ENCODE results near the gene FOXO4. TPM values are rescaled to one million over a fixed set of nuclear protein-coding genes. Genes with fewer than 3 reads are reported as not detected.
"Not testable (repeated sequence)": the region's sequence is repeated elsewhere in the genome, so short reads cannot be mapped to it uniquely, and the experiment has no call there.

The FOXO4 gene, protein sequence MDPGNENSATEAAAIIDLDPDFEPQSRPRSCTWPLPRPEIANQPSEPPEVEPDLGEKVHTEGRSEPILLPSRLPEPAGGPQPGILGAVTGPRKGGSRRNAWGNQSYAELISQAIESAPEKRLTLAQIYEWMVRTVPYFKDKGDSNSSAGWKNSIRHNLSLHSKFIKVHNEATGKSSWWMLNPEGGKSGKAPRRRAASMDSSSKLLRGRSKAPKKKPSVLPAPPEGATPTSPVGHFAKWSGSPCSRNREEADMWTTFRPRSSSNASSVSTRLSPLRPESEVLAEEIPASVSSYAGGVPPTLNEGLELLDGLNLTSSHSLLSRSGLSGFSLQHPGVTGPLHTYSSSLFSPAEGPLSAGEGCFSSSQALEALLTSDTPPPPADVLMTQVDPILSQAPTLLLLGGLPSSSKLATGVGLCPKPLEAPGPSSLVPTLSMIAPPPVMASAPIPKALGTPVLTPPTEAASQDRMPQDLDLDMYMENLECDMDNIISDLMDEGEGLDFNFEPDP
- total RNA-seq (2014; rRNA removed; shearing (Covaris generic)) = 3.4 and 3.7 TPM in 2 replicates

DNA sequence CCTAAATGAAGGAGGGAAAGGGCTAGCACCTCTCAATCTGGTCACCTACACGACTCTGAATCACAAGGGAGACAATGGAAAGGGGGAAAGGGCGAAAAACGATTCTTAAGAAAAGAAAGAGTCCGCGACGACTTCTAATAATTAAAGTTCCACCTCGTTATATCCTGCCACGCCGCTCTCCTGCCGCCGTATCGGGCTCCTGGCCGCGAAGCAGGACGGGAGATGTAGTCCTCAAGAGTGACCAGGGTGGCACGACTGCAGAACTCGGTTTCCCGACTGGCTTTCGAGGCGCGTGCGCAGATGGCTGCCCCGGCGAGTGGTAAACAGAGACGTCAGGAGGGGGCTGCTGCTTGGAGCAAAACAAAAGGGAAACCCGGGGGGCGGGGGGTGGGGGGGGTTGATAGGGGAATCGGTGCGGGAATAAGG is at the start of gene FOXO4:
TSS of gene FOXO4 (plus strand) at position 297 of the 426 bp plus-strand sequence. CDS start 678 bp downstream, outside the sequence.
- in situ Hi-C loops (cut with HindIII; ENCODE audit: low sequenced_read_pairs) = no loop called here
- DNase-seq (ENCODE audit: low spot score) = peak; percentile 91

DNA sequence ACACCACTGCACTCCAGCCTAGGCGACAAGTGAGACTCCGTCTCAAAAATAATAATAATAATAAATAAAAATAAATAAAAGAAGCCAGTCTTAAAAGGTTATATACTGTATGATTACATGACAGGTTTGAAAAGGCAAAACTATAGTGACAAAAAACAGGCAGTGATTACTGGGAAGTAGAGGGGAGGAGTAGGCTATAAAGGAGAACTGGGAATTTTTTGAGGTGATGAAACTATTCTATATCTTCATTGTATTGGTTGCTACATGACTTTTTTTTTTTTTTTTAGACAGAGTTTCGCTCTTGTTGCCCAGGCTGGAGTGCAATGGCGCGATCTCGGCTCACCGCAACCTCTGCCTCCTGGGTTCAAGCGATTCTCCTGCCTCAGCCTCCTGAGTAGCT is 47.8 kb upstream of the FOXO4 start:
- DNase-seq (ENCODE audit: low spot score); in situ Hi-C loops (cut with HindIII; ENCODE audit: low sequenced_read_pairs): not testable (repeated sequence)

DNA sequence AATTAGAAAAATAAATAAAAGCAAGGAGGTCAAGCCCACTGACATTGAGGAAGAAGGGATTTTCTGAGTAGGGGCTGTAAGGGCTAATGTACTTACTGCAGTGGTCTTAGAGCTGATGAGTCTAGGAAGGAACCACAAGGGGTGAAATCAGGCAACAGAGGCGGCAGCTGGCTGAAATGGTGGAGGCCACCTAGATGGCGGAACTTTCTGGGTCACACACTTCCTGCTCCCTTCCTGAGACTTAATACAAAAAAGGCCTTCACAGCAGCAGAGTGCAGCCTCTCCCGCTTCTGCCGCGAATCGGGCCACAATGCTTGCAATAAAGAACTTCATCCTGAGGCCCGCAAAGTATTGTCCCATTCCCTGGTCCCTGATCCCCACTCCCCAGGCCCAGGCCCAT is 42.9 kb upstream of the FOXO4 start:
- in situ Hi-C loops (cut with HindIII; ENCODE audit: low sequenced_read_pairs) = no loop called here
- DNase-seq (ENCODE audit: low spot score) = no peak

DNA sequence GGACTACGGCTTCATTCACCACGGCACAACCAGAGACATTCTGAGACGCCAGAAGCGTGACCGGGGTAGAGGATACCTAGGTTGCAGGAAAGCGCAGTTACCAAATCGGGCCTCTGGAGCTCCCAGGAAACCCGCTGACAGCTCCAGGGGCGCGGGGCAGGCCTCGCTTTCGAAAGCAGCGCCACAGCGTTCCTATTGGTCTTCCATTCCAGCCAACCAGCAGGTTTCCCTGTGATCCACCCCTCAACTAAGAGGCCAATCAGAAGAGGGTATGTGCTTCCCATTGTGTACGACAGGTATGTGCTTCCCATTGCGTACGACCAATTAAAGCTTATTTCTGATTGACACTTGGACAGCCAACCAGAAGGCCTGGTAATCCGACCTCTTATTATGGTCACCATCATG is 42.4 kb upstream of the FOXO4 start:
- peak; percentile 24 for DNase-seq (ENCODE audit: low spot score)

DNA sequence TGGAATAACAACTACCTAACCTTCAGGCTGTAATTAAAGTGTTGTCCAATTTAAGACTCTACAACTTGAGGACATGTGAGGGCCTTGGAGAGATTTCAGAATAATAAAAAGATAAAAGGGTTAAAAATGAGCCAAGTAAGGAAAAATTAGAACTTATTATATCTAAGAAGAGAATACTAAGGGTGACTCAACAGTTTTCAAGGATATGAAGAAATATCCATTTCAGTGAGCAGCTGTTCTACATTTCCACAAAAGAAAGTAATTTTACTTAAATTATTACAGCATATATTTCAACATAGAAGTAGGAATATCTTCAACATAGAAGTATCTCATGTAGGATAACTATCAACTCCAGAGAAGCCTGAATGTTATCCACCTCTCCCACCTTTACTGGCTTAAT is 38.8 kb upstream of the FOXO4 start:
- in situ Hi-C loops (cut with HindIII; ENCODE audit: low sequenced_read_pairs) = no loop called here
- no peak for DNase-seq (ENCODE audit: low spot score)

More for the DNA sequence above, 42.4 kb upstream of the FOXO4 start:
- in situ Hi-C loops (cut with HindIII; ENCODE audit: low sequenced_read_pairs) = no loop called here

DNA sequence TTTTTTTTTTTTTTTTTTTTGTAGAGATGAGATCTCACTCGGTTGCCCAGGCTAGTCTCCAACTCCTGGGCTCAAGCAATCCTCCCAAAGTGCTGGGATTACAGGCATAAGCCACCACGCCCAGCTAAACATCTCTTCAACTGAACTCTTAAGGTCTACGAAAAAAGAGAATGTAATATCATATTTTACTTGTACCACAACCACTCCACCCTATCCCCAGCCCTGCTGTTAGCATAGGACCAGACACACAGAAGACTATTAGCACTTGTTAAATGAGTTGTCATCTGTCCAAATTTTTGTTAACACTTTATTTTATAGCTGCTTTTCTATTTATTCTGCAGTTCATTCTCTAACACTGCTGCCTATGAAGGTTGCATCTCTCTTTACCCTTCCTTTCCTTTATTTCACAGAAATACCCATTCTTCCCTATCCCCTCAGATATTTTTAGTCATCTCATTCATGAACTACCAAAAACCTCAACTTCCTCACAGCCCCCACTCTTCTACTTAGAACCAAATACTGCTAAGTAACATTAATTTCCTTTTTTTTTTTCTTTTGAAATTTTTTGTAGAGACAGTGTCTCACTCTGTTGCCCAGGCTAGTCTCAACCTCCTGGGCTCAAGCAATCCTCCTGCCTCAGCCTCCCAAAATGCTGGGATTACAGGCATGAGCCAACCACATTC is 37.7 kb upstream of the FOXO4 start:
- no peak for DNase-seq (ENCODE audit: low spot score)
- in situ Hi-C loops (cut with HindIII; ENCODE audit: low sequenced_read_pairs) = no loop called here

DNA sequence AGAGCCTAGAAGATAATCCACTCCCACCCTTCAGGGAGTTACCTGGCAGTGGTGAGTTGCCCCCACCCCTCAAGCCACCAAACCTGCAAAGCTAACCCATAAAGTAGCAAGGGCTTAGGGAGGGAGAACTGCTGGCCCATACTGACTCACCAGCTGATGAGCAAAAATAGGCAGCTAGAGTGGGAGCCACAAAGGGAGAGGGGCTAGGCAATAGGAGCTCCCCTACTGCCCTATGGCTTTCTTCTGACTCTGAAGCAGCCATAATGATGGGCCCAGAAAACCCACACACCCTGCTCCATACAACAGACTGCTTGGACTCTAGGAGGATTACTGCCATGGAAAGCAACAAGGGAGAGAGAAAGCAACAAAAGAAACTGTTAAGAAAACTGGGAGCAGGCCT is 35.5 kb upstream of the FOXO4 start:
- in situ Hi-C loops (cut with HindIII; ENCODE audit: low sequenced_read_pairs) = no loop called here
- no peak for DNase-seq (ENCODE audit: low spot score)

DNA sequence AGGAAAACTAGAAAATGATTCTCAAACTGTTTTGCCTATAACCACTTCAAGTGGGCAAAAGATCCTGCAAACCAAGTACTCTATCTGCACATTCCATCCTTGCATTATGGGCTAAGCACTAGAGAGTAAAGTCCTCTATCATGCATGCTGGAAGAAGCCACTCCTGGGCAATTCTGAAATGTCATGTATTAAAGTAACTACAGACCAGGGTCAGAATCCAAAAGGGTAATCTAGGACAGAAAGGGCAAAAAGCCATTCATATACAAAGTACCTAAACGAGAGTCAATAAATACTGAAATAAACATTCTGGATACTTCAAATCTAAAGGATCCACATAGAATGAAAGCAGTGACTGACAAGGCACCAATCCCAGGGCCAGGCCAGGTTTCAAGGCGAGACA is 28.6 kb upstream of the FOXO4 start:
- DNase-seq (ENCODE audit: low spot score) = no peak
- in situ Hi-C loops (cut with HindIII; ENCODE audit: low sequenced_read_pairs) = no loop called here

DNA sequence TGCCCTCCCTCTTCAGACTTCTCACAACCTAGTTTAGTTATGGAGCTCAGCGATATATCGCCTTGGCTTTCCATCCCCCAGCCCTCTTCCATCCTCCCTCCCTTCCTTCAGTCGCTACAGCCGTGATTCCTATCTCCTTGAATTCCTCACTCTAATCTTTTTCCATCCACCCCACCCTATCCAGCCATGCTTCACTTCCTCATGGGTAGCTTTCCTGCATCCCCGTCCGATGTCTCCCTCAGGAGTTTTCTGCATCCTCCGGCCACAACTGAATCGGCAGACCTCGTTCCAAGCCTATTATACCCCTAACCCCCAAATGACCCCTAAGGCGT is 28.0 kb upstream of the FOXO4 start:
- in situ Hi-C loops (cut with HindIII; ENCODE audit: low sequenced_read_pairs) = no loop called here
- DNase-seq (ENCODE audit: low spot score) = no peak

DNA sequence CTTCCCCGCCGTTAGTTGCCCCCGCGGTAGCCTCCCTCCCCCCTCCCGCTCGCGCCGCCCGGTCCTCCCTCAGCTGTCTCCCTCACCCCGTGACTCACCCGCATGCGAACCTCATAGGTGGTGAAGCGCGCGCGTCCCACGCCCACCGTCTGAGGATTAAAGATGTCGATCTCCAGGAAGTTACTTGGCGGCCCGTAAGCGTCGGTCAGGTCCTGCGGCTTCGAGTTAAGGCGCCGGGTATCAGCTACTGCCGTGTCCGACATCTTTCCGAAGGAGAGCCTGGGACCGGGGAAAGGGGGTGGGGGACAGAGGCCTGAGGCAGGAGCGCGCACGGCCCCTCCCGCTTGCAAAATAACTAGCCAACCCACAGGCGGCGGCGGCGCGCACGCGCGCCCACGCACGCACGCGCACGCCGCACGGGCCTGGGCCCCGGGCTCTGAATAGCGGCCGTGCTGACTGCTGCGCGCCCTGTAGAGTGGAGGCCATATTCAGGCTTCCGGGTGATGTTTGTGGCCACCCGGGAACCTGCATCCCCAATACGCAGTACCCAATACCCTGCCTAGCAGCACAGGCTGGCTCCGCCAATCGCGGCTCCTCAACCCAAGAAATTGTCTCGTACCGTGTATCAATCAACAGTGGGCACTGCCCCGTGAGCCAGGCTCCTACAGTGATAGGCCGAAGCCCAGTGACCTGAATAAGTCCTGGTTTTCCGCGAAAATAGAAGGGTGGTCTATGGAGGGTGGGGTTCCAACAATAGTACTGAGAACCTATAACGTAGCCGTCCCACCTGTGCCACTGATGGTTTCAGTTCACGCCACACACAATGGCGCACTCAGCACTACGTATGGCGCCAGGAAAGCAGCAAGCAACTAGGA is 27.4 kb upstream of the FOXO4 start, which contains the start of gene SNX12:
TSS of gene SNX12 (minus strand) at position 291 of the 875 bp plus-strand sequence. CDS start at position 263, 28 bp downstream.
- peak; percentile 96 for DNase-seq (ENCODE audit: low spot score)
- in situ Hi-C loops (cut with HindIII; ENCODE audit: low sequenced_read_pairs) = no loop called here

DNA sequence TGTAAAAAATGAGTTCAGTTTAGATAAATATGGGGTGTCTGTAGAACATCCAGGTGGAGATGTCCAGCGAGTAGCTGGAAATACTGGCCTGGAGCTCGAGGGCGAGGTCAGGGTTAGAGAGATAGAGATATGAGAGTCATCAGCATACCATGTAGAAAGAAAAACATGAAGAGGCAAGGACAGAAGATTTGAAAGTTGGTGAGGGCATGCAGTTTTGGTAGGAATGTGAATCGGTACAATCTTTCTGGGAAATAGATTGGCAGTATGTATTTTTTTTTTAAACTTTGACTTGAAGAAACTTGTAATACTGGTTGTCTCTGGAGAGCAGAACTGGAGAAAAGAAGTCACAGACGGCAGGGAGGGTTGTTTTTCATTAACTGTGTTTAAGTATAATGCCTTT is 25.1 kb upstream of the FOXO4 start:
- DNase-seq (ENCODE audit: low spot score) = no peak
- in situ Hi-C loops (cut with HindIII; ENCODE audit: low sequenced_read_pairs) = no loop called here

DNA sequence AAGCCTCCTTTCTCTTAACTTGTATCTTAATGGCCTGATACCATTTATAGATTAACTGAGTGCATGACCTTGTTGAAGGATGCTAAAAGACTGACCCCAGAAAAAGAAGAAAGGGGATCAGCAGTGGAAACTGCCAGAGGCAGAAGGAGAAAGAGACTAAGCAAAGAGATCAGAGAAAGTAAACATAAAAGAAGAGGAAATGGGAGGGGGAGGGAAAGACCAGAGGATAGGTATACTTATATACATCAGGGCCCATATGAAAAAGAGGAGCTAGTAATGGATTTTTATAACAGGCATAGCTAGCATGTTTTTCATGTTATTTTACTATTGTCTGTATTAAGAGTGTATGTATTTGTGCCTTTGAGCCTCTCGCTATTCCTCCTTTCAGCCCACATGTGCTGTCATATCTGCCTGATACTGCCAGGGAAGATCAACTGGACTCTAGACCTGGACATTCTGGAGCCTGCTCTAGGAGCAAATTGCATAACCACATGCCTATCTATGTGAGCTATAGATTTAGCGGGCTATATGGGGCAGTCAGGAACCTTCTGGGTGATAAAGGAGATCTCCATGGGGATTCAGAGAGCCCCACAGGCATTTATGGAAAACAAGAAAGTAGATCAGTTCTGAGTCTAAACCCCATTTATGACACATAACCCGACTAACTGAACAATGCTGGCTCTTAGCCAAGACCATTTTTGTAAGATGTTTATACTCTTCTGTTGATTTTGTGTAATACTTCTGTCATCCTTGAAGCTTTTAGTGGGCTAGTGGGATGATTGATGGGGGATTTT is 14.1 kb upstream of the FOXO4 start:
- in situ Hi-C loops (cut with HindIII; ENCODE audit: low sequenced_read_pairs) = no loop called here
- no peak for DNase-seq (ENCODE audit: low spot score)

DNA sequence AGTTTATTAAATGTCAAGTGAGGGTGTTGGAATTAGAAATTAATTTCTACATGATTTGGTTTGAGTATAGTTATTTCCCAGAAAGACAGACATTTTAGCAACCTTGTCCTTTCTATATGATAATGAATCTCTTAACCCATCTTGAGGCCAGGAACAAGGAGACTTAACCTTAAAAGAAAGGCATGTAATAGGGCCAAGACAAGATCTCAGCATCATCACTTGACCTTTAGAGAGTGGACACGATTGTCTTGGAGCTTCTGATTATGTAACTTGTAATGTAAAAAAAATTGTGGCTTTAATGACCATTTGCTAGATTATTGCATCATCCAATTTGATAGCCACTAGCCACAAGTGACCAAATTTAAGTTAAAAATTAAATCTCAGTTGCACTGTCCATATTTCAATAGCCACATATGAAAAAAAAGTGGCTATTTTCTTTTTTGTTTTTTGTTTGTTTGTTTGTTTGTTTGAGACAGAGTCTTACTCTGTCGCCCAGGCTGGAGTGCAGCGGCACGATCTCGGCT is 13.5 kb upstream of the FOXO4 start:
- in situ Hi-C loops (cut with HindIII; ENCODE audit: low sequenced_read_pairs) = no loop called here
- no peak for DNase-seq (ENCODE audit: low spot score)

DNA sequence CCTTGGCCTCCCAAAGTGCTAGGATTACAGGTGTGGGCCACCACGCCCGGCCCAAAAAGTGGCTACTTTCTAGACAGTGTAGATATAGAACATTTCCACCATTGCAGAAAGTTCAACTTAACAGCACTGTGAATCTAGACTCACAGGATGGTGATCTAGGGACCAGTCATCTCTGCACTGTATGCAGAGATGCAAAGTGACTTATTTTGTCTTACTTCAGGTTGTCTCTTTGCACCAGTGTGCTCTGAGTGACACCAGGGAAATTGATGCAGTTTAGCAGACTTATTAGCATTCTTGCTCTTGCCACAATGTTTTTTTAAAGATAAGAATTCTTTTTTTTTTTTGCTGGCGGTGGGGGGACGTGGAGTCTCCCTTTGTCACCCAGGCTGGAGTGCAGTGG is 12.8 kb upstream of the FOXO4 start:
- DNase-seq (ENCODE audit: low spot score) = no peak
- in situ Hi-C loops (cut with HindIII; ENCODE audit: low sequenced_read_pairs) = no loop called here

DNA sequence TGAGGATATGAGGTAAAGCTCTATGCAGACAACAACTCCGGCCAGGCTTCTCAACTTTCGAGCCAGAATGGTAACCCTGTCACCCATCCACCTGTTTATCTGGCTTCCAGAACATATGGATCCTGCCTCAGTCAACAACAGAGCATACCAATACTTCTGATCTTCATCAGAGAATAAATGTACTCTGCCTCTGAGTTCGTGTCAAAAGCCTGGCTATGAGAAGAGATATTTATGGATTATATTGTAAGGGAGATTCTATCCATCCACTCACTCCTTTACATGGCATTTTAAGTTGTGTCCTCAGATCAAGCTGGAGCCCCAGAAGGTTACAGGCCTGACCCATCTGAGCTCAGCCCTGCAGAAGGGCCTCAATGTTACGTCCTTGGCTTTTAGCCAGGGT is 9.8 kb upstream of the FOXO4 start:
- DNase-seq (ENCODE audit: low spot score) = no peak
- in situ Hi-C loops (cut with HindIII; ENCODE audit: low sequenced_read_pairs) = no loop called here

DNA sequence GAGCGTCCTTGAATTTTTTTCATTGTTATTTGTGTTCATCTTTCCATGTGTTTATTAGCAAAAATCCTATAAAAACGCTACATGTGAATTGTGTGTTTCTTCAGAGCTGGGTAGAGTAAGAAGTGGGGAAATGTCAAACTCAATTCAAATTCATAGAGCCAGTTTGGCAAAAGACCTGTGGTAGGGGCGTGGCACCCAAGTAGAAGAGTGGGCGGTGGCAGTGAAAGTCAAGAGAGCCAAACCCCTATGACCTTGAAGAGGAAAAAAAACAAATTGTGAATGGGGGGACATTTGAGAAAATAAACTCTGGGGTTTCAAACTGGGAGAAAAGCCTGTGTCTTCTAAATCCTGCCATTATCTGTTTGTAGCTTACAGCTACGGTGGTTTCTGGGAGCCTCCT is 4.4 kb upstream of the FOXO4 start:
- no peak for DNase-seq (ENCODE audit: low spot score)
- in situ Hi-C loops (cut with HindIII; ENCODE audit: low sequenced_read_pairs) = no loop called here

DNA sequence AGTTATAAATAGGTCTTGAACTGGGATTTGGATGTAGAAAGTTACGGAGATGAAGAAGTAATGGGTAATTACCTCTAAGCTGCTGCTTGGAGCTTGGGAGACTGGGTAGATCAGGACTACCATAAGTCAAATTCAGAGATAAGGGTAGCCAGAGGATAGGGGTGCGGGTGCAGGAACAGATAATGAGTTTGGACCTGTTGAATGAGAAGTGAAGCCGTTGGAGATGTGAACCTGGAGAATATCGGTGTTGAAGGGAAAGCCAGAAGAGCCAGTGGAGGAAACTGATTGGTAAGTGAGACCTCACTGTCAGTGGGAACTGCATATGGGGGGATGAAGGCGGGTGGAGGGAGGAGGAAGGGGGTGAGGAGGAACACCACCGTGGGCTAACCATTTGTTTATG is 618 bp upstream of the FOXO4 start:
- DNase-seq (ENCODE audit: low spot score) = peak; percentile 1
- in situ Hi-C loops (cut with HindIII; ENCODE audit: low sequenced_read_pairs) = no loop called here

DNA sequence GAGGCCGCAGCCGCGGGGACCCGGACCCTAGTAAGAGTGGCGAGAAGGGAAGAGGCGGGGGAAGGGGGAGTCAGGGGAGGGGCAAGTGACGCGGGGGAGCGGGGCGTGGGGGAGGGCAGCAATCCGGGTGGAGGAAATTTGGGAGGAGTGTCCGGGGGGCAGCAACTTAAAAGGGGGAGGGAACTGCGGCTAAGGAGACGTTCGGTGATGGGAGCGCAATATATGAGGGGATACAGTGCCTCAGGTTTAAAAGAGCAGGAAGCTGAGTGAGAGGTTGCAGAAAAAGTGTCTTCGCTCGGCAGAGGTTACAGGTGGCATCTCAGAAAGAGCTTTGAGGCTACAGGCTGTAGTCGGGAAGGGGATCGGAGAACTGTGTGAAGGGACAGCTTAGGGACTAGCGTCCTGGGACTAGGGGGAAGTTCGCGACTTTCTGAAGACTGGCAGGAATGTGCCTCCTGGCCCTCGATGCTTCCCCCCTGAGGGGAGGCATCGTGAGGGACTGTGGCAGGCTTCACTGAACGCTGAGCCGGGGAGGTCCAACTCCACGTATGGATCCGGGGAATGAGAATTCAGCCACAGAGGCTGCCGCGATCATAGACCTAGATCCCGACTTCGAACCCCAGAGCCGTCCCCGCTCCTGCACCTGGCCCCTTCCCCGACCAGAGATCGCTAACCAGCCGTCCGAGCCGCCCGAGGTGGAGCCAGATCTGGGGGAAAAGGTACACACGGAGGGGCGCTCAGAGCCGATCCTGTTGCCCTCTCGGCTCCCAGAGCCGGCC is 519 bp downstream of the FOXO4 start:
- no peak for DNase-seq (ENCODE audit: low spot score)
- in situ Hi-C loops (cut with HindIII; ENCODE audit: low sequenced_read_pairs) = no loop called here
